AG04450 (cell line): Measurements from ENCODE around the gene PRR15. TPM values are rescaled to one million over a fixed set of nuclear protein-coding genes. Genes with fewer than 3 reads are reported as not detected.

Experiments used
- CTCF ChIA-PET: fragments of 300-600, 350-600 bp; formaldehyde crosslinking; extraction: SDS; loops from one replicate; lab custom pipeline; 2022; ENCODE audit warnings: antibody characterized with exemption, inconsistent platforms; lab: Charles Lee
- POLR2A ChIA-PET: fragments of 350-600 bp; formaldehyde crosslinking; extraction: SDS; loops from one replicate; lab custom pipeline; 2021; ENCODE audit warnings: antibody characterized with exemption, inconsistent platforms; lab: Yijun Ruan, JAX
- DNase-seq: peaks from one replicate; pipeline ENCODE4 v3.0.0-alpha.2; 2011; ENCODE audit warnings: low read depth, low spot score
- H3K27ac ChIP-seq: one replicate; pipeline ENCODE4 v1.5.1; 2012; ENCODE audit warnings: low read depth, low read length, control low read depth
- H3K27me3 ChIP-seq: one replicate; pipeline ENCODE4 v1.6.0; 2012; ENCODE audit warnings: low read length; ENCODE audit not compliant: control insufficient read depth, insufficient read depth
- H3K4me3 ChIP-seq: 2 replicates; pipeline ENCODE4 v1.5.1; 2011; ENCODE audit warnings: mild to moderate bottlenecking, low read depth, low read length, control low read depth
- H3K9me3 ChIP-seq: 2 replicates; pipeline ENCODE4 v1.5.1; 2012; ENCODE audit warnings: low read length; ENCODE audit not compliant: control insufficient read depth, insufficient read depth
- CTCF ChIP-seq: IDR thresholded peaks from 2 replicates; pipeline ENCODE4 v1.5.1; 2011; ENCODE audit warnings: low read depth, low read length, control low read depth, inconsistent platforms
- polyA plus RNA-seq: library from polyadenylated mRNA; depleted of rRNA; stranded (reverse); fragments of >200 nt; gene quantifications from 2 replicates; pipeline ENCODE4 v1.2.3, GENCODE V29; 2011

PRR15 gene
- polyA plus RNA-seq, 1 experiment, result not detected

GRCh38 chr7:29593459-29593858 lies 29.8 kb downstream of the PRR15 start:
- H3K27ac ChIP-seq, result no peak overlapping the region
- no peaks in the 10 kb centered on the region for H3K9me3 ChIP-seq
- TF ChIP-seq CTCF, result no peak
- no peak overlapping the region for H3K4me3 ChIP-seq
- H3K27me3 ChIP-seq, result no peaks in the 10 kb centered on the region
- no peak for DNase-seq
- CTCF ChIA-PET, result no interaction called here
- POLR2A ChIA-PET, result no interaction called here

- Histone ChIP-seq H3K4me3 (no peak overlapping the region), H3K9me3 (no peaks in the 10 kb centered on the region), H3K27ac (no peak overlapping the region), H3K27me3 (no peaks in the 10 kb centered on the region)
- no peak for DNase-seq
- ChIA-PET CTCF (no interaction called here), POLR2A (no interaction called here)
- no peak for TF ChIP-seq CTCF
These were observed 33.1 kb downstream of the PRR15 start for GRCh38 chr7:29596593-29597178.

- CTCF ChIA-PET, result no interaction called here
- Histone ChIP-seq H3K9me3 (no peaks in the 10 kb centered on the region), H3K27me3 (no peaks in the 10 kb centered on the region), H3K4me3 (no peak overlapping the region), H3K27ac (no peak overlapping the region)
- TF ChIP-seq CTCF, result no peak
- POLR2A ChIA-PET, result no interaction called here
- DNase-seq, result no peak
These were observed 33.6 kb downstream of the PRR15 start for GRCh38 chr7:29597266-29597665.

GRCh38 chr7:29598137-29598536 lies 34.5 kb downstream of the PRR15 start:
- CTCF ChIA-PET, result interaction anchor here (0.8 kb wide), 1 partner anchor 11 kb away, joined by 3 read pairs; no protein-coding TSS in a partner anchor
- Histone ChIP-seq H3K4me3 (no peak overlapping the region), H3K9me3 (no peaks in the 10 kb centered on the region), H3K27me3 (no peaks in the 10 kb centered on the region), H3K27ac (no peak overlapping the region)
- DNase-seq, result no peak
- POLR2A ChIA-PET, result no interaction called here
- no peak for TF ChIP-seq CTCF

- ChIA-PET CTCF (interaction anchor here (0.8 kb wide), 1 partner anchor 11 kb away, joined by 3 read pairs; no protein-coding TSS in a partner anchor), POLR2A (no interaction called here)
- Histone ChIP-seq H3K9me3 (no peaks in the 10 kb centered on the region), H3K27me3 (no peaks in the 10 kb centered on the region), H3K27ac (no peak overlapping the region), H3K4me3 (no peak overlapping the region)
- no peak for TF ChIP-seq CTCF
- no peak for DNase-seq
These were observed 35.0 kb downstream of the PRR15 start for GRCh38 chr7:29598613-29599012.
